Measurements from ENCODE around the gene PPP2R5D.

Gene PPP2R5D

DNA sequence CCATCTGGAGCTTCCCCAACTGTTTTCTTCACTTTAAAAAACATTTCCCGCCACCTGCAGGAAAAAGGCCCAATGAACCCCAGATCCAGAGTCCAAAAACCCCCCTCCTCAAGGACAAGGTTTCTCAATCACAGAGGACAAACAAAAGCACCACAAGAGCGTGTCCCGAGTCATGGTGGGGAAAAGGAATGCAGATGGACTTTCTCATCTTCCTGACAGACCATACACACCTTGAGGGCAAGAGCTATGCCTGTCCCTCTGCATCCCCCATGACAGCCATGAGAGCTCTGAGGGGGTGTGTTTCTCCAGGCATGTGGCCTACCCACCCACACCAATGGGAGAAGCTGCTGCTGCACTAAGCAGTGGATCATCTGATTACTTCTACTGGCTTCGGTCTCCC, 14.4 kb upstream of the PPP2R5D start:
- TF ChIP-seq TAF1 (IDR thresholded peaks at IDR 0.05; ENCODE audit: borderline replicate concordance, insufficient read depth, low read length), result no peak
- no peak for TF ChIP-seq SIN3A (IDR thresholded peaks at IDR 0.05; ENCODE audit: borderline replicate concordance, insufficient read depth, low read length)
- TF ChIP-seq POLR2AphosphoS5 (IDR thresholded peaks at IDR 0.05; ENCODE audit: low read depth, low read length), result no peak

DNA sequence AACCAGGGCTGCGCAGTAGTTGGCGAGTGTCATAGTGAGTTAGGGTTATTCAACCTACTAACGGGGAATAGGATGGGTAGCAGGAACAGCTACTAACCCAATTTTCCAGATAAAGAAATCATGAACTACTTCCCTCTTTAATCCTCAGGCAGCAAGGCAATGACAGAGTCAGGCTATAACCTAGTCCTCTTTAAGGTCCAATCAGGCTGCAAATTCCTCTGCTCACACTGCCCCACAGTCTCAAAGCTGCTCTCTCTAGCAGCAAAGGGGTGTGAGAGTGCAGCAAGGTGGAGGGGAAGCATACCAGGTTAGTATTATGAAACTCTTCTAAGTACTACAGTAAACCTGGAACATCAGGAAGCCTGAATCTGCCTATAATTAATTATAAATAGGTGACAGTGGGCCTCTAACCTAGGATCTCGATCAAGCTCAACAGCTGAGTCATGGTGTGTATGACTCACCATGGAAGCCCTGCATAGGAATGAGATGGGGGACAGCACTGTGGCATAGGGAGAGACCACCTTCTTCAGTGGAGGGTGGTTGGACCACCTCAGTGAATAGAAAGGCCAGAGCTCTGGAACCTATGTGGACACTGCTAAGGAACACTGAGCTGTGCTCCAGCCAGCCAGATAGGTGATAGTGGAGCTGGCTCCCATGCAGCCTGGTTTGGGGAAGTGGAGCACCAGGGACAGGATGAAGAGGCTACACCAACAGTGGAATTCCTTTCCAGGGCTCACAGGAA, 13.3 kb upstream of the PPP2R5D start:
- TF ChIP-seq, protein P1, sequence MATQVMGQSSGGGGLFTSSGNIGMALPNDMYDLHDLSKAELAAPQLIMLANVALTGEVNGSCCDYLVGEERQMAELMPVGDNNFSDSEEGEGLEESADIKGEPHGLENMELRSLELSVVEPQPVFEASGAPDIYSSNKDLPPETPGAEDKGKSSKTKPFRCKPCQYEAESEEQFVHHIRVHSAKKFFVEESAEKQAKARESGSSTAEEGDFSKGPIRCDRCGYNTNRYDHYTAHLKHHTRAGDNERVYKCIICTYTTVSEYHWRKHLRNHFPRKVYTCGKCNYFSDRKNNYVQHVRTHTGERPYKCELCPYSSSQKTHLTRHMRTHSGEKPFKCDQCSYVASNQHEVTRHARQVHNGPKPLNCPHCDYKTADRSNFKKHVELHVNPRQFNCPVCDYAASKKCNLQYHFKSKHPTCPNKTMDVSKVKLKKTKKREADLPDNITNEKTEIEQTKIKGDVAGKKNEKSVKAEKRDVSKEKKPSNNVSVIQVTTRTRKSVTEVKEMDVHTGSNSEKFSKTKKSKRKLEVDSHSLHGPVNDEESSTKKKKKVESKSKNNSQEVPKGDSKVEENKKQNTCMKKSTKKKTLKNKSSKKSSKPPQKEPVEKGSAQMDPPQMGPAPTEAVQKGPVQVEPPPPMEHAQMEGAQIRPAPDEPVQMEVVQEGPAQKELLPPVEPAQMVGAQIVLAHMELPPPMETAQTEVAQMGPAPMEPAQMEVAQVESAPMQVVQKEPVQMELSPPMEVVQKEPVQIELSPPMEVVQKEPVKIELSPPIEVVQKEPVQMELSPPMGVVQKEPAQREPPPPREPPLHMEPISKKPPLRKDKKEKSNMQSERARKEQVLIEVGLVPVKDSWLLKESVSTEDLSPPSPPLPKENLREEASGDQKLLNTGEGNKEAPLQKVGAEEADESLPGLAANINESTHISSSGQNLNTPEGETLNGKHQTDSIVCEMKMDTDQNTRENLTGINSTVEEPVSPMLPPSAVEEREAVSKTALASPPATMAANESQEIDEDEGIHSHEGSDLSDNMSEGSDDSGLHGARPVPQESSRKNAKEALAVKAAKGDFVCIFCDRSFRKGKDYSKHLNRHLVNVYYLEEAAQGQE (IDR thresholded peaks at IDR 0.05; ENCODE audit: insufficient read depth in 1 of 2, low read depth in 2 of 2, low read length in 2 of 2), result no peak
- no peak for TF ChIP-seq SIN3A (IDR thresholded peaks at IDR 0.05; ENCODE audit: borderline replicate concordance, insufficient read depth, low read length)
- TF ChIP-seq FOXP2 (optimal IDR thresholded peaks at IDR 0.05; ENCODE audit: borderline replicate concordance, extremely low read depth, extremely low read length, insufficient read depth), result no peak
- TF ChIP-seq POLR2AphosphoS5 (IDR thresholded peaks at IDR 0.05; ENCODE audit: low read depth, low read length), result no peak
- TF ChIP-seq TAF1 (IDR thresholded peaks at IDR 0.05; ENCODE audit: borderline replicate concordance, insufficient read depth, low read length), result no peak

DNA sequence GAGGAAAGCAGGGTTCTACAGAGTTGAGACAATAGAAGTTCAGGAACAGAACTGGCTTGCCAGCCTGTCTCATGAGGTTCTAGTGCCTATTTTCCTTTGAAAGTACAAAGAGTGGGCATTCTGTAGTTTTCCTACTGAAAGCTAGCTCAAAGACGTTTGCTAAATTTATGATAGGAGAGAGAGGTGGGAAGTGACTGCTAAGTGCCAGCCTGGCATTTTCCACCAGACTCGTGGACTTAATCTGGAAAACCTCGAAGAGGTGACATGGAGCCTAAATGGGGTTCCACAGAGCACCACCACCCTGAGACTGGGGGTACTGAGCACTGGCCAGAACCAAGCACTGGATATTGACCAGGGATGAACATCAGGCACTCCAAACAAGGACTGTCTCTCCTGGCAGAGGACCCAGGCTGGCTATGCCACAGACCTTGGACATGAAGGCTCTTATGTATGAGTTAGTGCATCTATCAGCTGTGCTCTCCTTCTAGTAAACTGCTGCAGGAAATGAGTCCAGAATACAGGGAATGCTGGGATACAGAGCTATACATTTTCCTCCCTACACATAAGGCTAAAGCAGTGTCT, 12.5 kb upstream of the PPP2R5D start:
- TF ChIP-seq, protein P1 (IDR thresholded peaks at IDR 0.05; ENCODE audit: insufficient read depth in 1 of 2, low read depth in 2 of 2, low read length in 2 of 2), result no peak
- TF ChIP-seq TAF1 (IDR thresholded peaks at IDR 0.05; ENCODE audit: borderline replicate concordance, insufficient read depth, low read length), result no peak
- no peak for TF ChIP-seq POLR2AphosphoS5 (IDR thresholded peaks at IDR 0.05; ENCODE audit: low read depth, low read length)
- TF ChIP-seq FOXP2 (optimal IDR thresholded peaks at IDR 0.05; ENCODE audit: borderline replicate concordance, extremely low read depth, extremely low read length, insufficient read depth), result no peak
- TF ChIP-seq SIN3A (IDR thresholded peaks at IDR 0.05; ENCODE audit: borderline replicate concordance, insufficient read depth, low read length), result no peak

DNA sequence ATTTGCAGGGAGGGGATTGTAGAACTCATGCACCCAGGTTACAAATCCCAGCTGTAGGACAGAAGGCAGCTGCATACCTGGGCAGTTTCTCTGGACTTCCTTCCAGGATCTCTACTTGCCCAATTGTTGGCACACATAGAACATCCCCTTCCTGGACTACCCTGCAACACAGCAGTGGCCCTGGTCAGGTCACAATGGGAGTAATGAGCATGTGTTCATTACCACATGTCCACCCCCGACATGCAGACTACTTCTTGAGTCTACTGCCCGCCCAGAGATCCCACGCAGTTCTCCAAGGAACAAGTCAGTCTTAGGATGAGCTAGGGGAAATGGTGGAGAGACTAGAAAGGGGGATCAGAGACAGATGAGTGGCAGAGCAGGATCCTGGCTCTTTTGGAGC, 10.4 kb upstream of the PPP2R5D start:
- TF ChIP-seq TAF1 (IDR thresholded peaks at IDR 0.05; ENCODE audit: borderline replicate concordance, insufficient read depth, low read length), result no peak
- no peak for TF ChIP-seq POLR2AphosphoS5 (IDR thresholded peaks at IDR 0.05; ENCODE audit: low read depth, low read length)
- TF ChIP-seq FOXP2 (optimal IDR thresholded peaks at IDR 0.05; ENCODE audit: borderline replicate concordance, extremely low read depth, extremely low read length, insufficient read depth), result no peak
- no peak for TF ChIP-seq SIN3A (IDR thresholded peaks at IDR 0.05; ENCODE audit: borderline replicate concordance, insufficient read depth, low read length)
- TF ChIP-seq, protein P1 (IDR thresholded peaks at IDR 0.05; ENCODE audit: insufficient read depth in 1 of 2, low read depth in 2 of 2, low read length in 2 of 2), result no peak

DNA sequence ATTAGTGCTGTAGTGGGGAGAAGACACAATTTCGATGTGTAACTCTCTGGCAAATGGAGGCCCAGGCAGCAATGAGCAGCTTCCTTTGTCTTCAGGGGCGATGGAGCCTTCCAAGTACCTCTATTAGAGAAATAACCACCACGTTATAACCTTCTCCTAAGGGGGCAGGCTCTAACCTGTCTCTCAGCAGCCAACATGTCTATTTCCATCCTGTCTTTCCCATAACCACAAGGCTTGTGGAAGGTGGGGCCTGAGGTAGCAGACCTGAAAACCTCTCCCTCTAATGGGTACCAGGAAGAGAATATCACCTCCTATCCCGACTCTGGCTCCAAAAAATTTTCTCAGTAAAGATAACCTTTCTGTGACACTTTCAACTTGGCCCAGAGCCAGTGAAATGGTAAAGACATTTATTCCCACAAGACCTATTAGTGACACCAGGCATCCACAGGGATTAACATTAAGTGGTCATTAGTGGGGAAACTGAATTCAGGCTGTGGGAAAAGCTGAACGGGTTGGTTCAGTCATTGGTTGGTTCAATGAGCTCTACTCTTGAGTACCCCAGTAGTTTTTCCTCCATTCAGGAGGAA, 9.4 kb upstream of the PPP2R5D start:
- TF ChIP-seq FOXP2 (optimal IDR thresholded peaks at IDR 0.05; ENCODE audit: borderline replicate concordance, extremely low read depth, extremely low read length, insufficient read depth) (no peak), POLR2AphosphoS5 (IDR thresholded peaks at IDR 0.05; ENCODE audit: low read depth, low read length) (no peak), TAF1 (IDR thresholded peaks at IDR 0.05; ENCODE audit: borderline replicate concordance, insufficient read depth, low read length) (no peak), SIN3A (IDR thresholded peaks at IDR 0.05; ENCODE audit: borderline replicate concordance, insufficient read depth, low read length) (no peak)
- TF ChIP-seq, protein P1 (IDR thresholded peaks at IDR 0.05; ENCODE audit: insufficient read depth in 1 of 2, low read depth in 2 of 2, low read length in 2 of 2), result no peak

Measured in PFSK-1 (cell line).